HepG2 (cell line): ENCODE data around the gene PHF13. TPM values are rescaled to one million over a fixed set of nuclear protein-coding genes. Genes with fewer than 3 reads are reported as not detected.

Experiments used
- ATAC-seq: fragments of 200-7000 bp; cut with Tn5 transposase; 3 replicates; pipeline ENCODE4 v1.9.1; 2020; ENCODE audit warnings: mild to moderate bottlenecking, moderate library complexity
- BruUV-seq: library from RNA; stranded (reverse); fragments of 400-500 nt; replicated peaks from 2 replicates; lab custom pipeline; 2021; lab: Mats Ljungman, UMichigan
- CTCF ChIA-PET: fragments of 300-600 bp; formaldehyde crosslinking; extraction: SDS; loops from one replicate; lab custom pipeline; 2021; ENCODE audit warnings: low total read pairs, inconsistent platforms, low intra/inter-chr PET ratio; lab: Yijun Ruan, JAX
- POLR2A ChIA-PET: fragments of 350-600 bp; sonication (Branson Sonifier 250); formaldehyde crosslinking; loops from one replicate; lab custom pipeline; 2020; ENCODE audit warnings: antibody characterized with exemption, inconsistent platforms; lab: Yijun Ruan, JAX
- DNase-seq: peaks from one replicate; pipeline ENCODE4 v3.0.0-alpha.2; 2015; ENCODE audit warnings: low spot score
- FAIRE-seq: peaks from 3 replicates; lab custom pipeline; 2011; peaks lifted over from hg19 to GRCh38; lab: Jason Lieb, UNC
- H2AFZ ChIP-seq: one replicate; pipeline ENCODE4 v1.6.1; 2011; ENCODE audit warnings: low read length, inconsistent platforms
- H3K27ac ChIP-seq: fragments of 300-600 bp; 3 replicates; pipeline ENCODE4 v1.8.0; 2011; ENCODE audit warnings: mixed run types, mild to moderate bottlenecking, mixed read lengths, low read length, inconsistent platforms; ENCODE audit not compliant: insufficient read depth; ENCODE audit errors: extremely low read length
- H3K27me3 ChIP-seq, 2 experiments: fragments of 200-600 bp in 1 of 2; 2 replicates in 1 of 2; 3 replicates in 1 of 2; pipeline versions ENCODE4 v1.6.0 to v1.8.0; 2011; ENCODE audit warnings: low read length in 2 of 2, mild to moderate bottlenecking in 2 of 2, moderate library complexity in 2 of 2, inconsistent platforms in 1 of 2; ENCODE audit not compliant: insufficient read depth in 2 of 2, control insufficient read depth in 1 of 2
- H3K36me3 ChIP-seq, 2 experiments: fragments of 200-600 bp in 1 of 2; replicated peaks in 1 of 2; 2 replicates in 1 of 2; 3 replicates in 1 of 2; pipeline versions ENCODE4 v1.5.1 to v1.8.0; 2011; ENCODE audit warnings: low read length in 2 of 2, inconsistent platforms in 1 of 2; ENCODE audit not compliant: insufficient read depth in 2 of 2, control insufficient read depth in 1 of 2
- H3K4me1 ChIP-seq: 2 replicates; pipeline ENCODE4 v1.5.1; 2012; ENCODE audit warnings: low read length, inconsistent platforms; ENCODE audit not compliant: insufficient read depth
- H3K4me2 ChIP-seq: 2 replicates; pipeline ENCODE4 v1.6.0; 2011; ENCODE audit warnings: low read depth, low read length, inconsistent platforms
- H3K4me3 ChIP-seq, 3 experiments: fragments of 200-600 bp in 1 of 3; sonication (generic), shearing (Covaris generic) in 1 of 3; replicated peaks in 1 of 3; 2 replicates each; pipeline ENCODE4 v1.5.1; 2011 to 2016; ENCODE audit warnings: low read length in 3 of 3, inconsistent platforms in 2 of 3, low read depth in 2 of 3, mild to moderate bottlenecking in 2 of 3, control low read depth in 1 of 3, mixed read lengths in 1 of 3; ENCODE audit not compliant: insufficient read depth in 1 of 3
- H3K79me2 ChIP-seq: one replicate; pipeline ENCODE4 v1.6.1; 2011; ENCODE audit warnings: low read length, inconsistent platforms; ENCODE audit not compliant: insufficient read depth
- H3K9ac ChIP-seq: 2 replicates; pipeline ENCODE4 v1.6.0; 2011; ENCODE audit warnings: mild to moderate bottlenecking, low read depth, low read length, inconsistent platforms; ENCODE audit not compliant: insufficient read depth
- H3K9me3 ChIP-seq: 2 replicates; pipeline ENCODE4 v1.5.1; 2012; ENCODE audit warnings: mild to moderate bottlenecking, low read length
- H4K20me1 ChIP-seq: 2 replicates; pipeline ENCODE4 v1.6.0; 2011; ENCODE audit warnings: inconsistent platforms, mild to moderate bottlenecking, low read length, moderate library complexity; ENCODE audit not compliant: insufficient read depth
- POGZ ChIP-seq: sonication (generic); formaldehyde crosslinking; IDR thresholded peaks from 2 replicates; pipeline ENCODE4 v1.4.0; 2020; ENCODE audit warnings: mild to moderate bottlenecking, missing genetic modification reagents
- RBAK ChIP-seq: sonication (generic); formaldehyde crosslinking; IDR thresholded peaks from 2 replicates; pipeline ENCODE4 v1.5.1; 2020; ENCODE audit warnings: mild to moderate bottlenecking, missing genetic modification reagents
- SRY ChIP-seq: sonication (generic); formaldehyde crosslinking; IDR thresholded peaks from 2 replicates; pipeline ENCODE4 v1.8.0; 2022; ENCODE audit warnings: mild to moderate bottlenecking, missing genetic modification reagents
- YY1 ChIP-seq: IDR thresholded peaks from 2 replicates; pipeline ENCODE4 v1.6.1; 2011; ENCODE audit warnings: low read length, low read depth, moderate library complexity, mild to moderate bottlenecking; ENCODE audit not compliant: insufficient read depth, insufficient replicate concordance
- ZKSCAN5 ChIP-seq: sonication (generic); formaldehyde crosslinking; IDR thresholded peaks from 2 replicates; pipeline ENCODE4 v1.5.1; 2020; ENCODE audit warnings: mild to moderate bottlenecking, missing genetic modification reagents
- ZNF781 ChIP-seq: sonication (generic); formaldehyde crosslinking; IDR thresholded peaks from 2 replicates; pipeline ENCODE4 v1.5.1; 2020; ENCODE audit warnings: borderline replicate concordance, mild to moderate bottlenecking, missing genetic modification reagents; ENCODE audit errors: not compliant biosample characterization
- WGBS: methylation state at CpG from one replicate; pipeline ENCODE4 v1.1.6; 2017; ENCODE audit warnings: low lambda C conversion rate; 5-methylcytosine and 5-hydroxymethylcytosine counted together
- in situ Hi-C: cut with HindIII; loops from 2 replicates; pipeline ENCODE4 v1.10.0; 2017; ENCODE audit warnings: low pct_unique_long_range_greater_than_20kb; ENCODE audit not compliant: extremely low pct_ligation_motif_present
- intact Hi-C: fragments of 100-400 bp; cut with micrococcal nuclease; formaldehyde crosslinking; loops from one replicate; pipeline ENCODE4 v1.10.0; 2022; ENCODE audit not compliant: unreplicated experiment
- polyA plus RNA-seq, 8 experiments: library from polyadenylated mRNA; depleted of rRNA in 3 of 8; stranded (reverse) in 7 of 8; unstranded in 1 of 8; fragments of >200 nt; fragmentation: Illumina TruSeq in 4 of 8; extraction: Trizol in 4 of 8; gene quantifications; 2 replicates each; pipeline versions ENCODE4 v1.2.1 to v1.2.3, GENCODE V29; 2011 to 2016; ENCODE audit warnings: low read depth in 4 of 8, missing spikeins in 1 of 8, mixed read lengths in 1 of 8; ENCODE audit not compliant: insufficient read depth in 1 of 8
- total RNA-seq, 5 experiments: library from RNA; depleted of rRNA; stranded (reverse); fragments of >200 nt; fragmentation: Illumina TruSeq; extraction: Trizol; gene quantifications; 2 replicates each; pipeline ENCODE4 v1.2.3, GENCODE V29; 2016; ENCODE audit warnings: low read depth in 1 of 5
- TF ChIP-seq, protein P1 (sequence below), 2 experiments: sonication (generic) in 1 of 2; formaldehyde crosslinking in 1 of 2; IDR thresholded peaks; 2 replicates each; pipeline versions ENCODE4 v1.5.1 to v1.6.1; 2011 to 2020; ENCODE audit warnings: borderline replicate concordance in 1 of 2, low read depth in 1 of 2, low read length in 1 of 2, mild to moderate bottlenecking in 1 of 2, missing genetic modification reagents in 1 of 2, moderate library complexity in 1 of 2
- TF ChIP-seq, protein P2 (sequence below): sonication (generic); formaldehyde crosslinking; IDR thresholded peaks from 2 replicates; pipeline ENCODE4 v1.4.0; 2020; ENCODE audit warnings: missing genetic modification reagents; ENCODE audit errors: not compliant biosample characterization
- TF ChIP-seq, protein P3 (sequence below): sonication (generic); formaldehyde crosslinking; IDR thresholded peaks from 2 replicates; pipeline ENCODE4 v1.4.0; 2020; ENCODE audit warnings: missing genetic modification reagents, borderline replicate concordance

The PHF13 gene
- total and polyA plus RNA-seq, 2 of the 13 experiments (the other 11 are each of a cell fraction or from before 2014, with no cell fraction given) = 4.7 to 7.4 TPM

DNA sequence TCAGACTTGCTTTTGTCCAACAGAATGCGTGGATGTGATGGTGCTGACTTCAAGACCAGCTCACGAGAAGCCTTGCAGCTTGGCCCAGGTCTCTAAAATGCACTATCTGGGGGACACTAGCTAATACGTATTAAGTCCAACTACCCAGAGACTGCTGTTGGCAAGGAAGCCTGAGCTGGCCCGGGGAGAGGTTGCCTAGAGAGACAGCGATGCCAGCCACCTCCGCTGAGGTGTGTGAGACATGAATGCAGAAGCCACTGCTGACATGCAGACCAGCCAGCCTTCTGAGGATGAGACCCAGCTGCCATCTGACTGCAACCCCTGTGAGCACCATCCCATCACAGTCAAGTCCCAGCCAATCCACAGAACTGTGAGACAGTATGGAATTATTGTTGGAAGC is 43.6 kb downstream of the PHF13 start:
- 90% methylated on average over 2 of the region's 6 CpGs for WGBS
- Histone ChIP-seq H3K9me3 (no peaks in the 10 kb centered on the region), H3K36me3 (peaks cover 7 to 48% of the 10 kb centered on the region in 2 experiments), H3K27ac (no peak overlapping the region), H3K79me2 (peaks cover 4% of the 10 kb centered on the region), H3K4me3 (no peak overlapping the region), H3K9ac (no peak overlapping the region), H3K27me3 (no peaks in the 10 kb centered on the region; a peak in 1 of 5 replicates), H2AFZ (no peak overlapping the region), H4K20me1 (no peaks in the 10 kb centered on the region), H3K4me1 (no peaks in the 10 kb centered on the region), H3K4me2 (no peak overlapping the region)
- in situ Hi-C loops (no loop called here), intact Hi-C loops (no loop called here)
- FAIRE-seq (no peak), DNase-seq (no peak), ATAC-seq (no peak)
- TF ChIP-seq RBAK (CRISPR knock-in tag) (no peak), SRY (CRISPR knock-in tag) (no peak), ZKSCAN5 (CRISPR knock-in tag) (no peak), ZNF781 (no peak), POGZ (CRISPR knock-in tag) (no peak), YY1 (no peak)
- TF ChIP-seq, protein P1, sequence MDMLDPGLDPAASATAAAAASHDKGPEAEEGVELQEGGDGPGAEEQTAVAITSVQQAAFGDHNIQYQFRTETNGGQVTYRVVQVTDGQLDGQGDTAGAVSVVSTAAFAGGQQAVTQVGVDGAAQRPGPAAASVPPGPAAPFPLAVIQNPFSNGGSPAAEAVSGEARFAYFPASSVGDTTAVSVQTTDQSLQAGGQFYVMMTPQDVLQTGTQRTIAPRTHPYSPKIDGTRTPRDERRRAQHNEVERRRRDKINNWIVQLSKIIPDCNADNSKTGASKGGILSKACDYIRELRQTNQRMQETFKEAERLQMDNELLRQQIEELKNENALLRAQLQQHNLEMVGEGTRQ (IDR thresholded peaks at IDR 0.05; ENCODE audit: low read depth, low read length) = no peak
- TF ChIP-seq, protein P1 (CRISPR knock-in tag; IDR thresholded peaks at IDR 0.05; ENCODE audit: borderline replicate concordance) = no peak
- TF ChIP-seq, protein P2, sequence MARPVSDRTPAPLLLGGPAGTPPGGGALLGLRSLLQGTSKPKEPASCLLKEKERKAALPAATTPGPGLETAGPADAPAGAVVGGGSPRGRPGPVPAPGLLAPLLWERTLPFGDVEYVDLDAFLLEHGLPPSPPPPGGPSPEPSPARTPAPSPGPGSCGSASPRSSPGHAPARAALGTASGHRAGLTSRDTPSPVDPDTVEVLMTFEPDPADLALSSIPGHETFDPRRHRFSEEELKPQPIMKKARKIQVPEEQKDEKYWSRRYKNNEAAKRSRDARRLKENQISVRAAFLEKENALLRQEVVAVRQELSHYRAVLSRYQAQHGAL (CRISPR knock-in tag) = no peak
- TF ChIP-seq, protein P3, sequence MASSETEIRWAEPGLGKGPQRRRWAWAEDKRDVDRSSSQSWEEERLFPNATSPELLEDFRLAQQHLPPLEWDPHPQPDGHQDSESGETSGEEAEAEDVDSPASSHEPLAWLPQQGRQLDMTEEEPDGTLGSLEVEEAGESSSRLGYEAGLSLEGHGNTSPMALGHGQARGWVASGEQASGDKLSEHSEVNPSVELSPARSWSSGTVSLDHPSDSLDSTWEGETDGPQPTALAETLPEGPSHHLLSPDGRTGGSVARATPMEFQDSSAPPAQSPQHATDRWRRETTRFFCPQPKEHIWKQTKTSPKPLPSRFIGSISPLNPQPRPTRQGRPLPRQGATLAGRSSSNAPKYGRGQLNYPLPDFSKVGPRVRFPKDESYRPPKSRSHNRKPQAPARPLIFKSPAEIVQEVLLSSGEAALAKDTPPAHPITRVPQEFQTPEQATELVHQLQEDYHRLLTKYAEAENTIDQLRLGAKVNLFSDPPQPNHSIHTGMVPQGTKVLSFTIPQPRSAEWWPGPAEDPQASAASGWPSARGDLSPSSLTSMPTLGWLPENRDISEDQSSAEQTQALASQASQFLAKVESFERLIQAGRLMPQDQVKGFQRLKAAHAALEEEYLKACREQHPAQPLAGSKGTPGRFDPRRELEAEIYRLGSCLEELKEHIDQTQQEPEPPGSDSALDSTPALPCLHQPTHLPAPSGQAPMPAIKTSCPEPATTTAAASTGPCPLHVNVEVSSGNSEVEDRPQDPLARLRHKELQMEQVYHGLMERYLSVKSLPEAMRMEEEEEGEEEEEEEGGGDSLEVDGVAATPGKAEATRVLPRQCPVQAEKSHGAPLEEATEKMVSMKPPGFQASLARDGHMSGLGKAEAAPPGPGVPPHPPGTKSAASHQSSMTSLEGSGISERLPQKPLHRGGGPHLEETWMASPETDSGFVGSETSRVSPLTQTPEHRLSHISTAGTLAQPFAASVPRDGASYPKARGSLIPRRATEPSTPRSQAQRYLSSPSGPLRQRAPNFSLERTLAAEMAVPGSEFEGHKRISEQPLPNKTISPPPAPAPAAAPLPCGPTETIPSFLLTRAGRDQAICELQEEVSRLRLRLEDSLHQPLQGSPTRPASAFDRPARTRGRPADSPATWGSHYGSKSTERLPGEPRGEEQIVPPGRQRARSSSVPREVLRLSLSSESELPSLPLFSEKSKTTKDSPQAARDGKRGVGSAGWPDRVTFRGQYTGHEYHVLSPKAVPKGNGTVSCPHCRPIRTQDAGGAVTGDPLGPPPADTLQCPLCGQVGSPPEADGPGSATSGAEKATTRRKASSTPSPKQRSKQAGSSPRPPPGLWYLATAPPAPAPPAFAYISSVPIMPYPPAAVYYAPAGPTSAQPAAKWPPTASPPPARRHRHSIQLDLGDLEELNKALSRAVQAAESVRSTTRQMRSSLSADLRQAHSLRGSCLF (CRISPR knock-in tag) = no peak
- BruUV-seq = no TSS peak
- POLR2A ChIA-PET = no interaction called here
- CTCF ChIA-PET = no interaction called here
